Nucleus accumbens (tissue), 56 donors: ENCODE measurements around the gene COCH.
"Not testable (repeated sequence)": the region's sequence is repeated elsewhere in the genome, so short reads cannot be mapped to it uniquely, and the experiment has no call there.

ENCODE experiments used
- DNase-seq, 56 donors: peaks; one replicate each; lab custom pipeline; 2025; lab: John Stamatoyannopoulos, UW

COCH gene

GRCh38 chr14:30874999-30875787, 834 bp downstream of the COCH start:
- peak in 1 of 56 donors; percentile 4 for DNase-seq

GRCh38 chr14:30875788-30876053, 1.4 kb downstream of the COCH start:
- peak in 4 of 56 donors; percentile 6 to 24 (median 16) for DNase-seq

GRCh38 chr14:30876692-30877091, 2.3 kb downstream of the COCH start:
- no peak for DNase-seq

- no peak for DNase-seq
These were observed 8.1 kb downstream of the COCH start for GRCh38 chr14:30882431-30882830.

- DNase-seq = no peak
These were observed 9.3 kb downstream of the COCH start for GRCh38 chr14:30883508-30884294.

- DNase-seq = no peak
These were observed 10.5 kb downstream of the COCH start for GRCh38 chr14:30884901-30885300.

GRCh38 chr14:30885840-30886740, 11.7 kb downstream of the COCH start:
- no peak for DNase-seq

- DNase-seq = no peak
These were observed 14.3 kb downstream of the COCH start for GRCh38 chr14:30888480-30889243.

- DNase-seq = no peak
These were observed 14.9 kb downstream of the COCH start for GRCh38 chr14:30889244-30889594.

GRCh38 chr14:30893819-30894218, 19.5 kb downstream of the COCH start:
- DNase-seq = no peak

- DNase-seq = no peak
These were observed 20.7 kb downstream of the COCH start for GRCh38 chr14:30894923-30895515.

GRCh38 chr14:30896435-30896834, 22.1 kb downstream of the COCH start:
- DNase-seq = no peak

- not testable (repeated sequence) for DNase-seq
These were observed 22.8 kb downstream of the COCH start for GRCh38 chr14:30897121-30897520.

- no peak for DNase-seq
These were observed 29.1 kb downstream of the COCH start for GRCh38 chr14:30903285-30904124.

- no peak for DNase-seq
These were observed 32.6 kb downstream of the COCH start for GRCh38 chr14:30906752-30907658.

GRCh38 chr14:30907659-30908057, 33.3 kb downstream of the COCH start:
- no peak for DNase-seq

- no peak for DNase-seq
These were observed 34.5 kb downstream of the COCH start for GRCh38 chr14:30908826-30909225.

GRCh38 chr14:30914812-30915211, 40.5 kb downstream of the COCH start:
- no peak for DNase-seq
